ENCODE data around the gene CALB2.

CALB2 gene

DNA sequence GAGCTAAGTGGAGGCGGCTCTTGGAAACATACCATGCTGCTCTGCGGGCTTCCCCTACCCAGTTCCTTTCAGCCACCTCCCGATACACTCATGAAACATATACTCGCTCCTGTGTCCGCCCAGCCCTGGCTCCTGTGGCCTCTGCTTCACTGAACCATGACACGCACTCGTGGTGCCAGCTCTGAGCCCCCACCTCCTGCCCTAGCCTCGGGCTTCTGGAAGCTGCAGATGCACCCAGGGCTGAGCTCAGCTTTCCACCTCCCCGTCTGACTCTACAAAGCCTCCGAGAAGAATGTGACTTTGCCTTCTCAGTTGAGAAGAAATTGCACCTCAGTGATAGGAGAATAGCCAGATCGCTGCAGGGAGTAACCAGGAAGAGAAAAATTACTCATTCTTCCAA is 11.0 kb downstream of the CALB2 start:
- Histone ChIP-seq H3K9me2 (replicated peaks; ENCODE audit: insufficient read depth, low read length) (no peaks in the 10 kb centered on the region), H2AFZ (ENCODE audit: low read depth, low read length, severe bottlenecking) (no peak overlapping the region), H4K20me1 (ENCODE audit: low read depth, low read length) (no peaks in the 10 kb centered on the region), H3K9me3 (ENCODE audit: insufficient read depth, low read length) (no peaks in the 10 kb centered on the region), H3K27me3 (ENCODE audit: low read length) (no peaks in the 10 kb centered on the region), H3K36me3 (ENCODE audit: low read length) (no peaks in the 10 kb centered on the region), H3K79me2 (ENCODE audit: insufficient read depth, low read length) (no peaks in the 10 kb centered on the region), H3K27ac (ENCODE audit: low read depth, low read length) (no peak overlapping the region), H3K9ac (ENCODE audit: low read length) (no peak overlapping the region), H3F3A (ENCODE audit: insufficient read depth) (no peaks in the 10 kb centered on the region), H3K4me3 (ENCODE audit: insufficient read depth, low read length, poor library complexity, severe bottlenecking) (no peak overlapping the region), H3K4me2 (ENCODE audit: low read depth, low read length, poor library complexity, severe bottlenecking) (no peak overlapping the region)
- TF ChIP-seq, protein P1, sequence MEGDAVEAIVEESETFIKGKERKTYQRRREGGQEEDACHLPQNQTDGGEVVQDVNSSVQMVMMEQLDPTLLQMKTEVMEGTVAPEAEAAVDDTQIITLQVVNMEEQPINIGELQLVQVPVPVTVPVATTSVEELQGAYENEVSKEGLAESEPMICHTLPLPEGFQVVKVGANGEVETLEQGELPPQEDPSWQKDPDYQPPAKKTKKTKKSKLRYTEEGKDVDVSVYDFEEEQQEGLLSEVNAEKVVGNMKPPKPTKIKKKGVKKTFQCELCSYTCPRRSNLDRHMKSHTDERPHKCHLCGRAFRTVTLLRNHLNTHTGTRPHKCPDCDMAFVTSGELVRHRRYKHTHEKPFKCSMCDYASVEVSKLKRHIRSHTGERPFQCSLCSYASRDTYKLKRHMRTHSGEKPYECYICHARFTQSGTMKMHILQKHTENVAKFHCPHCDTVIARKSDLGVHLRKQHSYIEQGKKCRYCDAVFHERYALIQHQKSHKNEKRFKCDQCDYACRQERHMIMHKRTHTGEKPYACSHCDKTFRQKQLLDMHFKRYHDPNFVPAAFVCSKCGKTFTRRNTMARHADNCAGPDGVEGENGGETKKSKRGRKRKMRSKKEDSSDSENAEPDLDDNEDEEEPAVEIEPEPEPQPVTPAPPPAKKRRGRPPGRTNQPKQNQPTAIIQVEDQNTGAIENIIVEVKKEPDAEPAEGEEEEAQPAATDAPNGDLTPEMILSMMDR (IDR thresholded peaks at IDR 0.05; ENCODE audit: insufficient read depth, low read length, poor library complexity, severe bottlenecking), result no peak
- no peak for TF ChIP-seq EZH2phosphoT487 (conservative IDR thresholded peaks at IDR 0.05; ENCODE audit: low read length)

DNA sequence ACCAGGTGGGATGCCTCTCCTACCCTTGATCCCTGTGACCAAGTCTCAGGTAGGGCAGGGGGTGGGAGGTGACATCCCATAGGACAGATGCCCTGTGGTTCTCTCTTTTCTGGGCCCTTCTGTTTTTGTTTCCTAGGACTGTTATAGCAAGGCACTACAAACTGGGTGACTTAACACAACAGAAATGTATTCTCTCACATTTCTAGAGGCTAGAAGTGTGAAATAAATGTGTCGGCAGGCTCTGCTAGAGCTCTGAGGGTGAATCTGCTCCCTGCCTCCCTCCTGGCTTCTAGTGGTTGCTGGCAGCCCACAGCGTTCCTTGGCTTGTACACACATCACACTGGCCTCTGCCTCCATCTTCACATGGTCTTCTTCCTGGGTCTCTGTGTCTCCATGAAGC is 12.7 kb downstream of the CALB2 start:
- H3K36me3 ChIP-seq (ENCODE audit: low read length), result no peaks in the 10 kb centered on the region
- no peak overlapping the region for H2AFZ ChIP-seq (ENCODE audit: low read depth, low read length, severe bottlenecking)
- no peak overlapping the region for H3K4me3 ChIP-seq (ENCODE audit: insufficient read depth, low read length, poor library complexity, severe bottlenecking)
- H3K27ac ChIP-seq (ENCODE audit: low read depth, low read length), result no peak overlapping the region
- H4K20me1 ChIP-seq (ENCODE audit: low read depth, low read length), result no peaks in the 10 kb centered on the region
- TF ChIP-seq, protein P1 (IDR thresholded peaks at IDR 0.05; ENCODE audit: insufficient read depth, low read length, poor library complexity, severe bottlenecking), result no peak
- no peak for TF ChIP-seq EZH2phosphoT487 (conservative IDR thresholded peaks at IDR 0.05; ENCODE audit: low read length)
- H3K9ac ChIP-seq (ENCODE audit: low read length), result no peak overlapping the region
- no peaks in the 10 kb centered on the region for H3K27me3 ChIP-seq (ENCODE audit: low read length)
- H3F3A ChIP-seq (ENCODE audit: insufficient read depth), result no peaks in the 10 kb centered on the region
- H3K79me2 ChIP-seq (ENCODE audit: insufficient read depth, low read length), result no peaks in the 10 kb centered on the region
- no peaks in the 10 kb centered on the region for H3K9me2 ChIP-seq (replicated peaks; ENCODE audit: insufficient read depth, low read length)
- H3K9me3 ChIP-seq (ENCODE audit: insufficient read depth, low read length), result no peaks in the 10 kb centered on the region
- no peak overlapping the region for H3K4me2 ChIP-seq (ENCODE audit: low read depth, low read length, poor library complexity, severe bottlenecking)

DNA sequence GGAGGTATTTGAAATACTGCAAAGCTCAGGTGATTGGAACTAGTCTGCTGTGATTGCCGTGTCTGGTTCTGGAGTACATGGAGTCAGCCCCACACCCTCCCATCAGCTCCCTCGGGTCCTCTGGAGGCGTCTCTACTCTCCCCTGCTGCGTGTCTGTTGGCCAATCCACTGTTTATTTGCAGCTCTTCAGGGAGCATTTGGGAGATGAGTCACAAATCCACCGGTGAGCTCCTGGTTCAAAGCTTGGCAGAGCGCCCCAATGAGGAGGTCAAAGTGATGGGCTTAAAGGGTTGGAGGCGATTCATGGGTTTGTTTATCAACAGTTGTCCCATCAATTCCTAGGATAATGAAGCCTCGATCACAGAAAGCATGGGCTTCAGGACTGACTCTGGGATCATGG is 14.6 kb downstream of the CALB2 start:
- H3K9me3 ChIP-seq (ENCODE audit: insufficient read depth, low read length), result no peaks in the 10 kb centered on the region
- no peak overlapping the region for H2AFZ ChIP-seq (ENCODE audit: low read depth, low read length, severe bottlenecking)
- no peaks in the 10 kb centered on the region for H4K20me1 ChIP-seq (ENCODE audit: low read depth, low read length)
- H3K36me3 ChIP-seq (ENCODE audit: low read length), result no peaks in the 10 kb centered on the region
- no peak overlapping the region for H3K4me2 ChIP-seq (ENCODE audit: low read depth, low read length, poor library complexity, severe bottlenecking)
- no peak overlapping the region for H3K27ac ChIP-seq (ENCODE audit: low read depth, low read length)
- no peaks in the 10 kb centered on the region for H3F3A ChIP-seq (ENCODE audit: insufficient read depth)
- no peak overlapping the region for H3K4me3 ChIP-seq (ENCODE audit: insufficient read depth, low read length, poor library complexity, severe bottlenecking)
- no peaks in the 10 kb centered on the region for H3K79me2 ChIP-seq (ENCODE audit: insufficient read depth, low read length)
- H3K27me3 ChIP-seq (ENCODE audit: low read length), result no peaks in the 10 kb centered on the region
- H3K9ac ChIP-seq (ENCODE audit: low read length), result no peak overlapping the region
- no peaks in the 10 kb centered on the region for H3K9me2 ChIP-seq (replicated peaks; ENCODE audit: insufficient read depth, low read length)
- TF ChIP-seq, protein P1 (IDR thresholded peaks at IDR 0.05; ENCODE audit: insufficient read depth, low read length, poor library complexity, severe bottlenecking), result no peak

Data from SU-DHL-6 (cell line).